KBM-7 (cell line): ENCODE data around the gene RFXANK.

ENCODE experiments used
- DNase-seq: peaks from one replicate; pipeline ENCODE4 v3.0.0-alpha.2; 2015
- in situ Hi-C: fragments of 300-500 bp; cut with MboI; formaldehyde crosslinking; loops from 2 replicates; pipeline ENCODE4 v1.14.3; 2020; ENCODE audit warnings: low sequenced_read_pairs, low pct_unique_long_range_greater_than_20kb, mixed read lengths

RFXANK gene

DNA sequence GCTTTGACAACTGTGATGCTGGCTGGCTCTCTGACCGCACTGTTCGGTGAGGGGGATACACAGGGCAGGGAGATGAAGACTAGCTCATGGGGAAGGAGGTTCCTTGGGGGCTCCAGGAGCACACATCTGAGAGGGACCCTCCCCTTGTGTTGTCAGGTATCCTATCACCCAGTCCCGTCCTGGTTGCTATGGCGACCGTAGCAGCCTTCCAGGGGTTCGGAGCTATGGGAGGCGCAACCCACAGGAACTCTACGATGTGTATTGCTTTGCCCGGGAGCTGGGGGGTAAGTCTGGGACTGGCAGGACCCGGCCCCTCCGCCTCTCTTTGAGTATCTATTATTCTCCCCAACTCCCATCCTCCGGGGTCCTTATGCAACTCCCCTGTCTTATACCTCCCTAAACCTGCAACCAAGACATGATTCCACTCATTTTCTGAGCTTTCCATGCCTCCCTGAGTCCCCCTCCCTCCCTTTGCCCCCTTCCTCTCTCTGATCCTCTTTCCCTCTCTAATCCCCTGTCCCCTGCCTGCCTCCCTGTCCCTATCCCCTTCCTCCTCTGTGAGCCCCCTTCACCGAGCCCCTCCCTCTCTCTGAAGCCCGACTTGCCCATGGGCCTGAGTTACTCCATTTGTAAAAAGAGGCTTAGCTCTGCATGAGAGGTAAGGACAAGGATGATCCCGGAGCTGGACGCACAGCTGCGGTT is 32.2 kb downstream of the RFXANK start:
- no peak for DNase-seq
- in situ Hi-C loops, result no loop called here

DNA sequence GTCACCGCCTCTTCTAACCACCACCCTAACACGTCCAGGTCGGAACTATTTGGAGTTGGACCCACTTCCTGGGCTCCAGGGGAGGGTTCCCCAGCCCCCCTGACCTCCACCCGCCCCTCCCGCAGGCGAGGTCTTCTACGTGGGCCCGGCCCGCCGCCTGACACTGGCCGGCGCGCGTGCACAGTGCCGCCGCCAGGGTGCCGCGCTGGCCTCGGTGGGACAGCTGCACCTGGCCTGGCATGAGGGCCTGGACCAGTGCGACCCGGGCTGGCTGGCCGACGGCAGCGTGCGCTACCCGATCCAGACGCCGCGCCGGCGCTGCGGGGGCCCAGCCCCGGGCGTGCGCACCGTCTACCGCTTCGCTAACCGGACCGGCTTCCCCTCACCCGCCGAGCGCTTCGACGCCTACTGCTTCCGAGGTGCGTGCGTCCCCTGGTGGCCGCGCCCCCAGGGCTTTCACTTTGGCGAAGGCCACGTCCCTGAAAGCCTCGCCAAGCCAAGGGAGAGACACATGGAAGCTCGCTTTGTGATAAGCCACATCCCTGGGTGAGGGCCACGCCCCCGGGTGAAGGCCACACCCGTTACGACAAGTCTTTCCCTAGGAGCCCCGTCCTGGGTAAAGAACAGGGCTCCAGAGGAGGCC is 32.9 kb downstream of the RFXANK start:
- in situ Hi-C loops, result no loop called here
- peak; percentile 85 for DNase-seq

DNA sequence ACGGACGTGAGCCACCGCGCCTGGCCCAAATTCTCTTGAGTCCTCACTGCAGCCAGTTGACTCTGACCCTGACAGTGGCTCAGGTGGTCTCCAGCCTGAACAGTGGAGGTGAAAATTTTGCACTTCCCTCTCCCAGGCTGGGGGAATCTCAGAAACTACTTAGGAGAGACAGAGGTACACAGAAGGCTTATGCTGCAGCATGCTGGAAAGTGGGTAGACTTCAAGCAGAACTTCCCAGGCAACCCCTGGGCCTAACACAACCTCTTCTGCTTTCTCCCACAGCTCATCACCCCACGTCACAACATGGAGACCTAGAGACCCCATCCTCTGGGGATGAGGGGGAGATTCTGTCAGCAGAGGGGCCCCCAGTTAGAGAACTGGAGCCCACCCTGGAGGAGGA is 34.1 kb downstream of the RFXANK start:
- DNase-seq, result no peak
- in situ Hi-C loops, result no loop called here

DNA sequence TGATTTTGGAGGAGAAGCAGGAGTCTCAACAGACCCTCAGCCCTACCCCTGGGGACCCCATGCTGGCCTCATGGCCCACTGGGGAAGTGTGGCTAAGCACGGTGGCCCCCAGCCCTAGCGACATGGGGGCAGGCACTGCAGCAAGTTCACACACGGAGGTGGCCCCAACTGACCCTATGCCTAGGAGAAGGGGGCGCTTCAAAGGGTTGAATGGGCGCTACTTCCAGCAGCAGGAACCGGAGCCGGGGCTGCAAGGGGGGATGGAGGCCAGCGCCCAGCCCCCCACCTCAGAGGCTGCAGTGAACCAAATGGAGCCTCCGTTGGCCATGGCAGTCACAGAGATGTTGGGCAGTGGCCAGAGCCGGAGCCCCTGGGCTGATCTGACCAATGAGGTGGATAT is 34.6 kb downstream of the RFXANK start:
- no peak for DNase-seq
- in situ Hi-C loops, result no loop called here

DNA sequence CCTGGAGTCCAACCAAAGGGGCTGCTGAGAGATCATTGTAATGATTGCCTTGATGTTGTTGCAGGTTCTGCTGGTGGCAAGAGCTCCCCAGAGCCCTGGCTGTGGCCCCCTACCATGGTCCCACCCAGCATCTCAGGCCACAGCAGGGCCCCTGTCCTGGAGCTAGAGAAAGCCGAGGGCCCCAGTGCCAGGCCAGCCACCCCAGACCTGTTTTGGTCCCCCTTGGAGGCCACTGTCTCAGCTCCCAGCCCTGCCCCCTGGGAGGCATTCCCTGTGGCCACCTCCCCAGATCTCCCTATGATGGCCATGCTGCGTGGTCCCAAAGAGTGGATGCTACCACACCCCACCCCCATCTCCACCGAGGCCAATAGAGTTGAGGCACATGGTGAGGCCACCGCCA is 35.2 kb downstream of the RFXANK start:
- in situ Hi-C loops, result no loop called here
- DNase-seq, result no peak

DNA sequence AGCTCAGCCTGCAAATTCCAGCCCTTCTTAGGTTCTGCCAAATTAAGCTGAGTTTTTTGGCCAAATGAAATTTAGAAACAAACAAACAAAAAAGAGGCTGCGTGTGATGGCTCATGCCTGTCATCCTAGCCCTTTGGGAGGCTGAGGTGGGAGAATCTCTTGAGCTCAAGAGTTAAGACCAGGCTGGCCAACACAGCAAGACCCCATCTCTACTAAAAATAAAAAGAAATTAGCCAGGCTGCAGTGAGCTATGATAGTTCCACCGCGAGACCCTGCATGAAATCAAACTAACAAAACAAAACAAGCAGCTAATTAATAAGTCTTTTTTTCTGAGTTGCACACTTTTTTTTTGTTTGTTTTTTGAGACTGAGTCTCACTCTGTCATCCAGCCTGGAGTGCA is 37.6 kb downstream of the RFXANK start:
- in situ Hi-C loops, result no loop called here
- no peak for DNase-seq

DNA sequence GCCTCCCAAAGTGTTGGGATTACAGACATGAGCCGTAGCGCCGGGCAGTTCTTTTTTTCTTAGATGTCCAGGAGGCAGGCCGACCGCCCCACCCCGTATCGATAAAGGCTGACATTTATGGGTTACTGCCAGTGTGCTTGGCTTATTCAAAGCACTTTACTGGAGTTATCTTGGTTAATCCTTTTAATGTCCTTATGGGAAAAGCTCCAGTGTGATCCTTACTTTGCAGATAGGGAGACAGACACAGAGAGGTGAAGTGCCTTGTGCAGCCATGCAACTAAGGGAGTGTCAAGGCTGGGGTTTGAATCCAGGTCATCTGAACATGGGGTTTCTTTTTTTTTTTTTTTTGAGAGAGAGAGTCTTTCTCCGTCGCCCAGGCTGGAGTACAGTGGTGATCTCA is 38.9 kb downstream of the RFXANK start:
- in situ Hi-C loops, result no loop called here
- no peak for DNase-seq

DNA sequence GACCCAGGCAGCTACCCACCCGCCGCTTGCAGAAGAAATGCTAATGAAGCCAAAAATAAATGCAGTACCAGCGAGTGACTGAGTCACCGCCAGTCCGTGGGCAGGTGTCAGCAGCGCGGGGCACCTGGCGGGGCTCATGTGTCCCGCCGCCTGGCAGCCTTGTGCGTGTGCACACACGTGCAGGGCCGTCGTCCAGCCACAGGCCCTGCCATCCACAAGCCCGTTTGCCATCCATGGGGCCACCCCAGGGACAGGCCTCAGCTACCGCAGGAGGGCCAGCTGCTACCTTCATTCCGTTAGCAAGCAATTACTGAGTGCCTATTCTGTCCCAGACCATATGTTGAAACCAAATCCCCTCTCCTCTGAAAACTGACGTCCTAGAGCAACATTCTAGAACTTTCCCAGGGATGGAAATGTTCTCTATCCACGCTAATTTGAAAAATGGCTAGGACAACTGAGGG is 40.2 kb downstream of the RFXANK start:
- in situ Hi-C loops, result no loop called here
- no peak for DNase-seq

DNA sequence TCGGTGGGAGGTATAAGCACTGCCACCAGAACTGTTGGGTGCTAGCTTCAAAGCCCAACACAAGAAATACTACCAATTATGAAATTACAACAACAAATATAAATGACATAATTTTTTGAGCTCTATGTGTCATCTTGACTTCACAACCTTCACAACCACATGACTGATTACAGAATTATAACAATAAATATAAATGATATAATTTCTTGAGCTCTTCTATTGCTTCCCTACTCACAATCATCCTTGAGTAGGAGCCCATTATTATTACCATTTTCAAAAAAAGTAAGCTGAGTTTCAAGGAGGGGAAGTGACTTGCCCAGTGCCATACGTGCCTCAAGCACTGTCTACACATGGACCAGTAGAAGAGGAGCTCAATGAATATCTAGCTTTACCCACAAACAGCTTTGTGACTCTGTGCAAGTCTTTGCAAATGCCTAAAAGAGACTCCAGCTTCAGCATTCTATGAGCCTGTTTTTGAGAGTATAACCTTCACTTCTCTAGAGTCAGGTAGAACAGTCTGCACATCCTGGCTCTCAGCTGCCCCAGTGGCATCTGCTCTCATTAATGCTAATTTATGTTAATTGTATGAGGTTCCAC is 42.3 kb downstream of the RFXANK start:
- in situ Hi-C loops, result no loop called here
- no peak for DNase-seq

DNA sequence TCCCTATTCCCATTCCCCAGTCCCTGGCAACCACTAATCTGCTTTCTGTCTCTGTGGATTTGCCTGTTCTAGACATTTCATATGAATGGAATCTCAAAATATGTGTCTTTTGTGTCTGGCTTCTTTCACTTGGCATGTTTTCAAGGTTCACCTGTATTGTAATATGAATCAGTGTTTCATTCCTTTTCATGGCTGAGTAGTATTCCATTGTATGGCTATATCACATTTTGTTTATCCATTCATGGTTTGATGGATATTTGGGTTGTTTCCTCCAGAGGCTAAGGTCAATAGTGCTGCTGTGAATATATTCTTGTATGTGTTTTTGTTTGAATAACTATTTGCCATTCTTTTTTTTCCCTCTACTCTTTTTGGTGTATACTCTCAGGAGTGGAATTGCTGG is 44.1 kb downstream of the RFXANK start:
- DNase-seq, result no peak
- in situ Hi-C loops, result no loop called here

DNA sequence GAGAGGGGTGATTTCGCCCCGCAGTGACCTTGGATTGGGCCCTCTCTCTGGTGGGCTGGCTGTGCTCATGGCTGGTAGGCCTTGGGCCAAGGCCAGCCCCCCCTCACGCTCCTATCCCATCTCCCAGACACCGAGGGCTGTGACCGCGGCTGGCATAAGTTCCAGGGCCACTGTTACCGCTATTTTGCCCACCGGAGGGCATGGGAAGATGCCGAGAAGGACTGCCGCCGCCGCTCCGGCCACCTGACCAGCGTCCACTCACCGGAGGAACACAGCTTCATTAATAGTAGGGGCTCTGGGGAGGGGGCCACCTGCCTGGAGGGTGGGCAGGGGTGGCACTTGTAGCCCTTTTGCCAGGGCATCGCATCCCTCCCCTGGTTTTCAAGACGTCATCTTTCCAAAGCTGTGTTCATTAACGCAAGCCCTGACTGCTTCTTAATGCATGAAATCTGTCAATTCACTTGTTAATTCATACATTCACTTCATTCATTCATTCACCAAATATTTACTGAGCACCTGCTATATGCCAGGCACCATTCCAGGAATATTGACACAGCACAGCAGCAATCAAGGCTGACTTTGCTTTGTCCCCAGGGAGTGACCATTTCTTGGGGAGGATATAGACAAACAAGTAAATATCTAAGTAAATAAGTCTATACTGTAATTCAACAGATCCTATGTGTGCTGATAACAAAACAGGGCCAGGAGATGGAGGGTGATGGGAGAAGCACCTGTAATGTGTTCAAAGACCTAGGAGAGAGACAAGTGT is 46.3 kb downstream of the RFXANK start:
- DNase-seq, result no peak
- in situ Hi-C loops, result no loop called here

DNA sequence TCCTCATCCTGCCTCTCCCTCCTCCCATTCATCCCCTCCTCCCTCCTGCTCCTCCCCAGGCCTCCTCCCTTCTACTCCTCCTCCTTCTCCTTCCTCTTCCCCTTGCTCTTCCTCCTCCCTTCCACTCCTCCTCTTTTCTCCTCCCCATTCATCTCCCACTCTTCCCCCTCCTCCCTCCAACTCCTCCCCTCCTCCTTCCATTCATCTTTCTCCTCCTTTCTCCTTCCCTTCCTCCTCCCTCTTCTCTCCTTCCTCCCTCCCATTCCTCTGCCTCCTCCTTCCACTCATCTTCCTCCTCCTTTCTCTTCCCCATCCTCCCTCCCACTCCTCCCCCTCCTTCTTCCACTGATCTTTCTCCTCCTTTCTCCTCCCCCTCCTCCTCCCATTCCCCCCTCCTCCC is 47.6 kb downstream of the RFXANK start:
- in situ Hi-C loops, result no loop called here
- DNase-seq, result no peak

DNA sequence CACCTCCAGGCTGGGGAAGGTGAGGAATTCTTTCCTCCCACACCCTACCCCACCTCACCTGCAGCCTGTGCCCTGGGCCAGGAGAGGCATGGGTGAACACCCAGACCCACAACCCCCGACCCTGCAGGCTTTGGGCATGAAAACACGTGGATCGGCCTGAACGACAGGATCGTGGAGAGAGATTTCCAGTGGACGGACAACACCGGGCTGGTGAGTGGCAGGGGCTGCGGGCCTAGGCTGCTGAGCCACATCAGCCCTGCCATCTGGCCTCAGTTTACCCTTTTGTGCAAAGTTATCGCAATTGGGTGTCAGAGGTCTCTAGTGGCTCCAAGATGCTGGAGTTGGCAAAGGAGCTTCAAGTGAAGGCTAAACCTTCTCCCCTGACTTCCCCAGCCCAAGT is 48.4 kb downstream of the RFXANK start:
- in situ Hi-C loops, result no loop called here
- DNase-seq, result no peak

DNA sequence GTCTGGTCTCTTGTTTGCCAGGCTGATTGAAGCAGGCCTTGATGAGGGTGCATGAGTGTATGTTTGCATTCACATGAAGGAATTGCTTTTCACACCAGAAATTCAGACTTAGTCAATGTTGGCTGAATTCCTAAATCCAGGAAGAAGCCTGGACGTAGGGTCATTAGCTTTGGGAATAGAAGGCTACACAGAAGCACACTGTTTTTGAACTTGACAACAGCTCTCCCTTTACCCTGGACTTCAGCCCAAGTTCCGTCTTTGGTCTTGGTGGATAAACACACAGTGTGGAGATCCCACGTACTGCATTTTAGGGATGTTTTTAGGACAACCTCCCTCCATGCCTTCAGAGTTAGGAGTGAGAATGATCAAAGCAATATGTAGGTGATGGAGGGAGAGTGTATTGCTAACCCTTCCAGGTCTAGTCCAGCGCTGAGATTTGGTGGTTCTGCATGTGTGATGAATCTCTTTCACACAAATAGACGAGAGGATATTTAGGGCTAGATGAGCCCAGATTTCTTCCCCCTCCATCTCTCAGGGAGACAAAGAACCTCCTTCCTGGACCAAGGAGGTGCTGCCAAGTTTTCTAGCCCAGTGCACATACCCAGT is 58.2 kb downstream of the RFXANK start:
- in situ Hi-C loops, result no loop called here

More for the DNA sequence above, 58.2 kb downstream of the RFXANK start:
- DNase-seq, result no peak
